ENCODE data around the gene NCCRP1. TPM values are rescaled to one million over a fixed set of nuclear protein-coding genes. Genes with fewer than 3 reads are reported as not detected.
A peak's percentile ranks its signal among the peaks of the same experiment; 100 is the strongest.

The NCCRP1 gene
- total RNA-seq: under 1 TPM in 3 of 4 donors, not detected in 1; 0.17 to 0.42 (median 0.39) TPM

DNA sequence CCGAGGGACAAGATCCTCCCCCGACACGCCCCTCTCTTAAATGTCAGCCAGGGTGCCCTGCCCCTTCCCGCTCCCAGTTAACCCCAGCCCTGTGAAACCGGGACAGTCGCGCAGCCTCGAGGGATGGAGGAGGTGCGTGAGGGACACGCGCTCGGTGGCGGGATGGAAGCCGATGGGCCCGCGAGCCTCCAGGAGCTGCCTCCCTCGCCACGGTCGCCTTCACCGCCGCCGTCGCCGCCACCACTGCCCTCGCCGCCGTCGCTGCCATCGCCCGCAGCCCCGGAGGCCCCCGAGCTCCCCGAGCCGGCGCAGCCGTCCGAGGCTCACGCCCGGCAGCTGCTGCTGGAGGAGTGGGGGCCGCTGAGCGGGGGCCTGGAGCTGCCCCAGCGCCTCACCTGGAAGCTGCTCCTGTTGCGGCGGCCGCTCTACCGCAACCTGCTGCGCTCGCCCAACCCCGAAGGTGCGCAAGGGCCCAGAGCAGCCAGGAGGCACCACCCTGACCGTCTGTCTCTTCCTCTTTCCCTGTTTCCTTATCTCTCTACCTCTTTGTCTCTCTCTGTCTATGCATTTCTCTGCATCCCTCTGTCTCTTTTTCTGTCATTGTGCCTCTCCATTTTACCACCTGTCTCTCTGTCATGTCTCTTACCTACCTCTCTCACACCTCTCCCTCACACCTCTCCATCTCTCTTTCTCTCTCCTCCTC, at the start of gene NCCRP1:
Gene NCCRP1 (plus strand): TSS at position 105 of the 703 bp plus-strand sequence. CDS start 19 bp downstream, at position 124.
- no peak for TF ChIP-seq CTCF (IDR thresholded peaks at IDR 0.05)
- TF ChIP-seq POLR2A (IDR thresholded peaks at IDR 0.05; ENCODE audit: low read depth): no peak
- TF ChIP-seq POLR2AphosphoS5 (IDR thresholded peaks at IDR 0.05): no peak
- TF ChIP-seq EP300 (IDR thresholded peaks at IDR 0.05): no peak
- Histone ChIP-seq H3K4me3 (peak within 1 kb of the TSS in 3 of 4 donors; percentile 11 to 34 (median 27)), H3K27ac (replicated peaks in 1 of 4) (no peak within 1 kb of the TSS), H3K9me3 (no peaks in the 10 kb centered on the region), H3K27me3 (peaks cover 0 to 79% (median 35%) of the 10 kb centered on the region in 4 donors), H3K4me1 (peaks cover 4 to 10% (median 9%) of the 10 kb centered on the region in 4 donors), H3K36me3 (no peaks in the 10 kb centered on the region)
- whole genome bisulfite sequencing: 5% methylated on average over 51 of the region's 51 CpGs
- intact Hi-C loops (cut with DNase I): no loop called here
- no peak for DNase-seq (ENCODE audit: extremely low spot score)

GRCh38 chr19:39147480-39147879, 49.3 kb upstream of the NCCRP1 start:
- no peaks in the 10 kb centered on the region for H3K27me3 ChIP-seq
- no peaks in the 10 kb centered on the region for H3K9me3 ChIP-seq
- H3K4me1 ChIP-seq: peaks cover 25 to 45% (median 41%) of the 10 kb centered on the region in 4 donors
- no peak for TF ChIP-seq CTCF (IDR thresholded peaks at IDR 0.05)
- TF ChIP-seq EP300 (IDR thresholded peaks at IDR 0.05): no peak
- no peak for TF ChIP-seq POLR2A (IDR thresholded peaks at IDR 0.05; ENCODE audit: low read depth)
- TF ChIP-seq POLR2AphosphoS5 (IDR thresholded peaks at IDR 0.05): no peak
- intact Hi-C loops (cut with DNase I): no loop called here
- no peak for DNase-seq (ENCODE audit: extremely low spot score)
- H3K36me3 ChIP-seq: no peaks in the 10 kb centered on the region
- H3K27ac ChIP-seq (replicated peaks in 1 of 4): no peak overlapping the region
- 88% methylated on average over 3 of the region's 3 CpGs for WGBS
- H3K4me3 ChIP-seq: no peak overlapping the region

DNA sequence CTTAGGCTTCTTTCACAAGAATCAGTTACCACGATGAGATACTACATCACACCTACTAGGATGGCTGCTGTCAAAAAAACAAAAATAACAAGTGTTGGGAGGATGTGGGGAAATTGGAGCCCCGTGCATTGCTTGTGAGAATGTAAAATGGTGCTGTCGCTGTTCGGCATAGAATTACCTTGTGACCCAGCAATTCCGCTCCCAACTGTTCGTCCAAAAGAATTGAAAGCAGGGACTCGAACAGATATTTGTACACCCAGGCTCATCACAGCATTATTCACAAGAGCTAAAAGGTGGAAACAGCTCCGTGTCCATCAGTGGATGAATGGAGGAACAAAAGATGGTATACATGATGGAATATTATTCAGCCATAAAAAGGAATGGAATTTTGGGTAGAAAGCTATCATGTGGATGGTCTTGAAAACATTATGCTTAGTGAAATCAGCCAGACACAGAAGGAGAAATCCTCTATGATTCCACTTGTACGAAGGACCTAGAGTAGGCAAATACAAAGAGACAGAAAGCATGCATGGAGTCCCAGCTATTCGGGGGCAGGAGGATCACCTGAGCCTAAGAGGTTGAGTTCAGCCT, 47.7 kb upstream of the NCCRP1 start:
- Histone ChIP-seq H3K36me3 (no peaks in the 10 kb centered on the region), H3K4me3 (no peak overlapping the region), H3K27ac (replicated peaks in 1 of 4) (no peak overlapping the region), H3K4me1 (peaks cover 25 to 35% (median 32%) of the 10 kb centered on the region in 4 donors), H3K27me3 (no peaks in the 10 kb centered on the region), H3K9me3 (no peaks in the 10 kb centered on the region)
- WGBS: 95% methylated on average over 10 of the region's 10 CpGs
- no peak for TF ChIP-seq POLR2AphosphoS5 (IDR thresholded peaks at IDR 0.05)
- TF ChIP-seq POLR2A (IDR thresholded peaks at IDR 0.05; ENCODE audit: low read depth): no peak
- TF ChIP-seq CTCF (IDR thresholded peaks at IDR 0.05): no peak
- TF ChIP-seq EP300 (IDR thresholded peaks at IDR 0.05): no peak
- intact Hi-C loops (cut with DNase I): no loop called here
- no peak for DNase-seq (ENCODE audit: extremely low spot score)

GRCh38 chr19:39150235-39150634, 46.5 kb upstream of the NCCRP1 start:
- no peak for DNase-seq (ENCODE audit: extremely low spot score)
- TF ChIP-seq POLR2AphosphoS5 (IDR thresholded peaks at IDR 0.05): no peak
- no peak for TF ChIP-seq POLR2A (IDR thresholded peaks at IDR 0.05; ENCODE audit: low read depth)
- TF ChIP-seq CTCF (IDR thresholded peaks at IDR 0.05): no peak
- no peak for TF ChIP-seq EP300 (IDR thresholded peaks at IDR 0.05)
- H3K4me1 ChIP-seq: peaks cover 20 to 32% (median 32%) of the 10 kb centered on the region in 4 donors
- no peaks in the 10 kb centered on the region for H3K36me3 ChIP-seq
- WGBS: 88% methylated on average over 8 of the region's 8 CpGs
- no peaks in the 10 kb centered on the region for H3K27me3 ChIP-seq
- H3K9me3 ChIP-seq: no peaks in the 10 kb centered on the region
- H3K27ac ChIP-seq (replicated peaks in 1 of 4): no peak overlapping the region
- intact Hi-C loops (cut with DNase I): no loop called here
- no peak overlapping the region for H3K4me3 ChIP-seq

Data from esophagus muscularis mucosa (tissue), 4 donors.